DND-41 (cell line): ENCODE measurements around the gene PLEKHH1.

ENCODE experiments used
- ATAC-seq: fragments of 200-7000 bp; cut with Tn5 transposase; 3 replicates; pipeline ENCODE4 v1.9.1; 2021; ENCODE audit warnings: low read depth; ENCODE audit not compliant: insufficient read depth
- DNase-seq: peaks from one replicate; pipeline ENCODE4 v3.0.0-alpha.2; 2020
- H2AFZ ChIP-seq: 2 replicates; pipeline ENCODE4 v1.6.0; 2012; ENCODE audit warnings: low read depth, low read length
- H3K27ac ChIP-seq: 2 replicates; pipeline ENCODE4 v1.5.1; 2012; ENCODE audit warnings: low read length, inconsistent platforms
- H3K27me3 ChIP-seq: fragments of 200-600 bp; sonication (generic); 2 replicates; pipeline ENCODE4 v1.6.0; 2012; ENCODE audit warnings: low read length, mild to moderate bottlenecking, inconsistent platforms; ENCODE audit not compliant: insufficient read depth, poor library complexity
- H3K36me3 ChIP-seq: 2 replicates; pipeline ENCODE4 v1.5.1; 2012; ENCODE audit warnings: low read length, inconsistent platforms; ENCODE audit not compliant: insufficient read depth
- H3K4me1 ChIP-seq: 2 replicates; pipeline ENCODE4 v1.5.1; 2012; ENCODE audit warnings: mild to moderate bottlenecking, low read length; ENCODE audit not compliant: insufficient read depth
- H3K4me2 ChIP-seq: 2 replicates; pipeline ENCODE4 v1.6.0; 2012; ENCODE audit warnings: mild to moderate bottlenecking, moderate library complexity, low read length, inconsistent platforms; ENCODE audit not compliant: insufficient read depth
- H3K4me3 ChIP-seq, 2 experiments: fragments of 200-600 bp in 1 of 2; shearing (Covaris generic) in 1 of 2; 2 replicates each; pipeline ENCODE4 v1.5.1; 2012 to 2016; ENCODE audit warnings: inconsistent platforms in 2 of 2, low read length in 2 of 2, mild to moderate bottlenecking in 2 of 2, low read depth in 1 of 2, moderate library complexity in 1 of 2
- H3K79me2 ChIP-seq: 2 replicates; pipeline ENCODE4 v1.6.0; 2012; ENCODE audit warnings: low read length, inconsistent platforms; ENCODE audit not compliant: insufficient read depth
- H3K9ac ChIP-seq: 2 replicates; pipeline ENCODE4 v1.6.0; 2012; ENCODE audit warnings: low read depth, mild to moderate bottlenecking, inconsistent platforms, low read length, moderate library complexity
- H3K9me3 ChIP-seq: 2 replicates; pipeline ENCODE4 v1.5.1; 2012; ENCODE audit warnings: low read length, moderate library complexity, mild to moderate bottlenecking, inconsistent platforms; ENCODE audit not compliant: insufficient read depth, severe bottlenecking
- H4K20me1 ChIP-seq: 2 replicates; pipeline ENCODE4 v1.6.0; 2012; ENCODE audit warnings: low read length; ENCODE audit not compliant: insufficient read depth
- EZH2 ChIP-seq: IDR thresholded peaks from 3 replicates; pipeline ENCODE4 v1.6.1; 2012; ENCODE audit warnings: borderline replicate concordance, low read depth, mild to moderate bottlenecking, moderate library complexity, low read length, inconsistent platforms; ENCODE audit not compliant: severe bottlenecking
- TF ChIP-seq, protein P1 (sequence below): IDR thresholded peaks from 2 replicates; pipeline ENCODE4 v1.5.1; 2012; ENCODE audit warnings: borderline replicate concordance, low read length, moderate library complexity, mild to moderate bottlenecking; ENCODE audit not compliant: poor library complexity, severe bottlenecking; ENCODE audit errors: extremely low read depth

Gene PLEKHH1

DNA sequence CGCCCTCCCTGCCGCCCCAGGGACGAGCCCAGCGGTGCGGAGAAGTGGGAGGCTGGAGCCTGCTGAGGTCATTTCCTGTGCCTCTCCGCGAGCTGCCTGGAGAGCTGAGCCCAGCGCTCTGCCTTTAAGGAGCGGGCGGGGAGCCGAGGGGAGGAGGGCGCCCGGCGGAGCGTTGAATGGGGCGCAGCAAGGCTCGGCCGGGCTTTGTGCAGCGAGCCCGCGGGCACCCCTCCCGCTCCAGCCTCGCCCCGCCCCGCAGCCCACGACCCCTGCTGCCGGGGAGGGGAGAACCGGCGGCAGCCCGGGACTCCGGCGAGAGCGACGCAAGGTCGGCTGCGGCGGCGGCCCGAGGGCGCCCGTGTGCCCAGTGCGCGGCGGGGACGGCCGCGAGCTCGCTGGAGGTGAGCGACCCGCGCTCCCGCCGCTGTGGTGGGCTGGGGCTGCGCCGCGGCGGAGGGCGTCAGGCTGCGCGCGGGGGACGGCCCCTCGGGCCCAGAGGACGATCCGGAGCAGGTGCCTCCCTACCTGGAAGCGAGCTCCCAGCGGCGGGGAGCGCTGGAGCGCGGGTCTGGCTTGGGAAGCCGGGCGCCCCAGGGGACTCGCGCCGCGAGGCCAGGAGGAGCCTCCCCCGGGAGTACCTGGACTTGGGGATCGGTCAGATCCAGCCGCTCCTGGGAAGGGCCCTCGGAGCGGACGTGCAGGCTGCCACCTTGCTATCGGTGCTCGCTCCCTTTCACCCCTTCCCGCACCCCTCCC is at the start of gene PLEKHH1:
TSS of gene PLEKHH1 (plus strand) at position 293 of the 756 bp plus-strand sequence. CDS start 8,578 bp downstream, outside the sequence.
- peak; percentile 99 for ATAC-seq
- H4K20me1 ChIP-seq = no peaks in the 10 kb centered on the region
- H3K9ac ChIP-seq = peak within 1 kb of the TSS; percentile 54
- DNase-seq = peak; percentile 74
- peak within 1 kb of the TSS; percentile 20 to 61; a peak in 3 of 4 replicates for H3K4me3 ChIP-seq
- H3K36me3 ChIP-seq = no peaks in the 10 kb centered on the region
- H3K27me3 ChIP-seq = peaks cover 60% of the 10 kb centered on the region
- H3K9me3 ChIP-seq = no peaks in the 10 kb centered on the region
- no peaks in the 10 kb centered on the region for H3K79me2 ChIP-seq
- peak within 1 kb of the TSS; percentile 86 for H3K4me2 ChIP-seq
- H3K27ac ChIP-seq = no peak within 1 kb of the TSS
- TF ChIP-seq, protein P1, sequence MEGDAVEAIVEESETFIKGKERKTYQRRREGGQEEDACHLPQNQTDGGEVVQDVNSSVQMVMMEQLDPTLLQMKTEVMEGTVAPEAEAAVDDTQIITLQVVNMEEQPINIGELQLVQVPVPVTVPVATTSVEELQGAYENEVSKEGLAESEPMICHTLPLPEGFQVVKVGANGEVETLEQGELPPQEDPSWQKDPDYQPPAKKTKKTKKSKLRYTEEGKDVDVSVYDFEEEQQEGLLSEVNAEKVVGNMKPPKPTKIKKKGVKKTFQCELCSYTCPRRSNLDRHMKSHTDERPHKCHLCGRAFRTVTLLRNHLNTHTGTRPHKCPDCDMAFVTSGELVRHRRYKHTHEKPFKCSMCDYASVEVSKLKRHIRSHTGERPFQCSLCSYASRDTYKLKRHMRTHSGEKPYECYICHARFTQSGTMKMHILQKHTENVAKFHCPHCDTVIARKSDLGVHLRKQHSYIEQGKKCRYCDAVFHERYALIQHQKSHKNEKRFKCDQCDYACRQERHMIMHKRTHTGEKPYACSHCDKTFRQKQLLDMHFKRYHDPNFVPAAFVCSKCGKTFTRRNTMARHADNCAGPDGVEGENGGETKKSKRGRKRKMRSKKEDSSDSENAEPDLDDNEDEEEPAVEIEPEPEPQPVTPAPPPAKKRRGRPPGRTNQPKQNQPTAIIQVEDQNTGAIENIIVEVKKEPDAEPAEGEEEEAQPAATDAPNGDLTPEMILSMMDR = no peak
- peak; percentile 75 for TF ChIP-seq EZH2
- H3K4me1 ChIP-seq = peaks cover 14% of the 10 kb centered on the region
- peak within 1 kb of the TSS; percentile 53 for H2AFZ ChIP-seq

DNA sequence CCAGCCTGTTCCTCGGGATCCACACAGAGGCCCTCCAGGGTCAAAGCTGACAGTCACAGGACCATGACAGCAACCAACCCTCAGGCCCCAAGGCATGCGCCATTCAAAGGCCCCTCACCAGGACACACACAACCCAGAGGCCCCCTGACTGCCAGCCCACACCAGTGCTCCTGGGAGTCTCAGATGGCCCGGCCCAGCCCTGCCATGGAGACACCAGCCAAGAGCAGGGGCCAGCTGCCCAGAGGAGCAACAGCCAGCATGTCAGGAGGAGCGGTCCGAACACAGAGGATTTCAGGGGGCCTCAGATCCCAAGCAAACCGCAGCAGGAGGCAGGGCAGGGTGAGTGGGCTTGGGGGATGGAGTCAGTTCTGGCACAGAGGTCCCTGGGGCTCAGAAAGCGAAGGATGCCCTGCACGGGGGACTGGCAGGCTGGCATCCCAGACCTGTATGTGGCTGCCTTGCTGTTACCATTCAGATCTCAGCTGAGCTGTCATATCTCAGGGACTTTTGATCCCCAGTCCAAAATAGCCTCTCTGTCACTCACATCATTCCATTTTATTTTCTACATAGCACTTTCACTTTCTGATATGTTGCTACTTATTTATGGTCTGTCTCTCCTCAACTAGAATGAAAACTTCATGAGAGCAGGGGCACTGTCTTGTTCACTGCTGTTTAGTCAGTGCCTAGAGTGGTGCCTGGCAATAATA is 49.4 kb upstream of the PLEKHH1 start:
- Histone ChIP-seq H3K27ac (no peak overlapping the region), H2AFZ (no peak overlapping the region), H3K4me1 (peaks cover 17% of the 10 kb centered on the region), H3K27me3 (no peaks in the 10 kb centered on the region), H3K36me3 (no peaks in the 10 kb centered on the region; the same call in 1 of the 2 replicates), H3K79me2 (no peaks in the 10 kb centered on the region), H3K9ac (no peak overlapping the region), H3K4me3 (no peak overlapping the region), H4K20me1 (0 out of 2 replicates have a peak, but pooled peaks cover 2% of the 10 kb centered on the region), H3K4me2 (no peak overlapping the region), H3K9me3 (no peaks in the 10 kb centered on the region)
- TF ChIP-seq, protein P1 = no peak
- TF ChIP-seq EZH2 = no peak
- ATAC-seq (no peak), DNase-seq (no peak)

GRCh38 chr14:67485501-67486095 is 47.5 kb upstream of the PLEKHH1 start:
- no peak for ATAC-seq
- H3K36me3 ChIP-seq = no peaks in the 10 kb centered on the region; the same call in 1 of the 2 replicates
- H3K9me3 ChIP-seq = no peaks in the 10 kb centered on the region
- DNase-seq = no peak
- no peak for TF ChIP-seq EZH2
- TF ChIP-seq, protein P1 = no peak
- 0 out of 2 replicates have a peak, but pooled peaks cover 2% of the 10 kb centered on the region for H4K20me1 ChIP-seq
- H2AFZ ChIP-seq = no peak overlapping the region
- H3K4me1 ChIP-seq = peaks cover 25% of the 10 kb centered on the region
- H3K27ac ChIP-seq = no peak overlapping the region
- H3K4me3 ChIP-seq = no peak overlapping the region
- no peak overlapping the region for H3K9ac ChIP-seq
- no peaks in the 10 kb centered on the region for H3K27me3 ChIP-seq
- no peaks in the 10 kb centered on the region for H3K79me2 ChIP-seq
- H3K4me2 ChIP-seq = no peak overlapping the region
